HG03342 (cell line): ENCODE measurements around the gene CNGB1.
"Not testable (repeated sequence)": the region's sequence is repeated elsewhere in the genome, so short reads cannot be mapped to it uniquely, and the experiment has no call there.

Source experiments
- ATAC-seq: cut with Tn5 transposase; IDR thresholded peaks from one replicate; pipeline ENCODE4 v1.9.1; 2021; ENCODE audit warnings: mild to moderate bottlenecking, moderate library complexity; ENCODE audit not compliant: unreplicated experiment

CNGB1 gene

DNA sequence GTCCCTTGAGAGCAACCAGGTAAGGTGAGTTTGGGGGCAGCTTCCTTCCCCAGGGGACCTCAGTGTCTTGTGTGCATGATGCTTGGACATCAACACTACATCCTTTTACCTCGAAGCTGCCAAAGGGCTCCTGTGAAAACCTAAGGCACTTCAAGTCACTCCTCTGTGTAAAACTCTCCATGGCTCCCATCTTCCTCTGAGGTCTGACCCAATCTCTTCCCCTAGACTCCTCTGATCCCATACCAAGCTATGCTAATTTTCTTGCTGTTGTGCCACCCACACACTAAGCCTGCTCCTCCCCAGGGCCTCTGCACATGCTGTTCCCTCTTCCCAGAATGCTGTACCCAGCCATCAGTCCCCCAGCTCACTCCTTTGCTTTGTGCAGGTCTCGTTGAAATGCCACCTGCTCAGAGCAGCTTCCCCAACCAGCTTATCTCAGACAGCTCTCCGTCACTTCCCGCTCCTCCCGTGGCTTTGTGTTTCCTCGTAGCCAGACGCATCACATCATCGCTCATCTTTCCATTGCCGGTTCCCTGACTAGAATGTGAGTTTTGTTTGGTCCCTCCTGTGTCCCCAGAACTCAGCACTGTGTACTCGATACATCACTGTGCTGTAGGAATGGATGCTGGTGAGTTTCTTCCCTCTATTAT lies 78.4 kb downstream of the CNGB1 start:
- no peak for ATAC-seq

- no peak for ATAC-seq
Observed at GRCh38 chr16:57892041-57892440, 78.9 kb downstream of the CNGB1 start.

- ATAC-seq, result no peak
Observed at GRCh38 chr16:57890752-57891111, 80.2 kb downstream of the CNGB1 start.

- no peak for ATAC-seq
Observed at GRCh38 chr16:57889960-57890751, 80.8 kb downstream of the CNGB1 start.

DNA sequence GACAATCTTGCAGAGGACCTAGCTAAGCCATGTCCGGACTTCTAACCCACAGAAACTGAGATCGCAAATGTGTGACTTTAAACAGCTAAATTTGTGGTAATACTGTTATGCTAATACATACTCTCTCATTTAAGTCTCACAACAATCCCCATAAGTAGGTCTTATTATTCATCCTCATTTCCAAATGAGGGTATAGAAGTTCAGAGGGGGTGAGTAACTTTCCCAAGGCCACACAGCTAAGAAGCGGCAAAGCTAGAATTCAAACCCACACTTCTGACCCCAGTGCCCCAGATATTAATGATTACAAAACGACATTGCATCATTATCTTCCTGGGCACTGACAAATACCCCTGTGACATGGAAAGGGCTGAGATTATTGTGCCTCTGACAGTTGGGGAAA lies 81.4 kb downstream of the CNGB1 start:
- ATAC-seq, result no peak

DNA sequence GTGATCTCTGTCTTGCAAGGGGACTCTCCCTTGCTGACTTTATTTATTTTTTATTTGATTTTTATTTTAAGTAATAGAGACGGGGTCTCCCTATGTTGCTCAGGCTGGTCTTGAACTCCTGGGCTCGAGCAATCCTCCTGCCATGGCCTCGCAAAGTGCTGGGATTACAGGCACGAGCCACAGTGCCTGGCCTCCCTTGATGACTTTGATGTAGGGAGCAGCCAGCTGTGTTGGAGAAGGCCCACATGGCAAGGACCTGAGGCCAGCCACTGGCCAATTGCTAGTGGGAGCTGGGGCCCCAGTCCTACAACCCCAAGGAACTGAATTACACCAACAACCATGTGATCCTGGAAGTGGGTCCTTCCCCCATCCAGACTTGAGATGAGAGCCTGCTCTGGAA lies 81.8 kb downstream of the CNGB1 start:
- ATAC-seq, result no peak

DNA sequence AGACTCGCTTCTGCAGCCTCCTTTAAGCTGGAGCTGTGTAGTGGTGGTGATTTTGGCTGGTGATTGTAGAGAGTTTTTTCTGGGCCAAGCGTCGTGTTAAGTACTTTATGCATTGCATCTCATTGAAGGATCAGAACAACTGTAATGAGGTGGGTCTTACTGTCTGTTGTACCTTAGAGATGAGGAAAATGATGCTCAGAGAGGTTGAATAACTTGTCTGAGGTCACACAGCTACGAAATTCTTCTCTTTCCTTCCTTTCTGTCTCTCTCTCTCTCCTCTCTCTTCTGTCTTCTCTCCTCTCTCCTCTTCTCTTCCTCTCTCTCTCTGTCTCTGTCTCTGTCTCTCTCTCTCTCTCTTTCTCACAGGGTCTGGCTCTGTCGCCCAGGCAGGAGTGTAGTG lies 82.8 kb downstream of the CNGB1 start:
- ATAC-seq, result no peak

DNA sequence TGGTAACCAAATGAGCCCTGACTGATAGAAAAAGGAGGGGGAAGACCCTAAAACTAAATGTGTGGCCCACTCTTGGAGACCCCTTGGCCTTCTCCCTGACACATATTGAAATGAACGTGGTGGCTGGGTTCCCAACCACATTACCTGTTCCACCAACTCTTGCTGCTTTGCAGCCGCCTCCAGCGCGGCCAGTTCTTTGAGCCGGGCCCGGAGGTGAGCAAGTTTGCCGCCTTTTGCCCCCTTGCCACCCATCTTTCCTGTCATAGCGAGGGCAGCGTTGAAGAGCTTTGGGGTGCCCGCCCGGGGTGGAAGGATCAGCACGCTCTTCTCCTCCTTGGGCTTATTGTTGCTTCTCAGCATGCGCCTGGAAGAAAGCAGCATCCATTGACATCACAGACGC lies 83.2 kb downstream of the CNGB1 start:
- ATAC-seq, result no peak

GRCh38 chr16:57886427-57886826 lies 84.5 kb downstream of the CNGB1 start:
- no peak for ATAC-seq

- ATAC-seq, result no peak
Observed at GRCh38 chr16:57884655-57885133, 86.2 kb downstream of the CNGB1 start.

- ATAC-seq, result no peak
Observed at GRCh38 chr16:57883953-57884654, 86.8 kb downstream of the CNGB1 start.

DNA sequence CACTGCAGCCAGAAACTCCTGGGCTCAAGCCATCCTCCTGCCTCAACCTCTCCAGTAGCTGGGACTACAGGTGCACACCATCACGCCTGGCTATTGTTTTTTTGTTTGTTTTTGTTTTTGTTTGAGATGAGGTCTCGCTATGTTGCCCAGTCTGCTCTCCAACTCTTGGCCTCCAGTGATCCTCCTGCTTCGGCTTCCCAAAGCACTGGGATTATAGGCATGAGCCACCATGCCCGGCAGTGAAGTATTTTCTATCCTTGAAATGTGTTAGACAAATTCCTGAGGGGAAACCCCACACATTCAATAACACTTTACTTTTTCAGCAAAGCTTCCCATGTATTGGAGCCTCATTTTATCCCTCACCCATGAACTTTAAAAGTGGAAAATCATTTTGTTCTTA lies 87.4 kb downstream of the CNGB1 start:
- ATAC-seq, result no peak

DNA sequence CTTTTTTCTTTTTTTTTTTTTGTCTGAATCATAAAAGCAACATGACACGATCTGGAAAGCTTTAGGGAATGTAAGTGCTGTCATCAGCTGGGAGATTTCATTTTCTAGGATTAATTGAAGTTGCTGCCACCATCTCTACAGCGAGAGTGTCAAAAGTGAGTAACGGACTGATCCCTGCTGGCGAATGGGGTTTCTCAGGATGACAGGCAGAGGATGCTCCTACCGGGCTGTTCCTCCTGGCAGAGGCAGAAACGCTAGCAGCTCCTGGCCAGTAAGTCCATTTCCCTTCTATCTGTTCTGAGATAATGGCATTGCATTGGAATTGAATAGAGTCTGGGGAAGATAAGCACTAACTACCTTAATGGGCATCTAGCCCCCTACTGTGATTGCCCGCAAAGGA lies 88.1 kb downstream of the CNGB1 start:
- ATAC-seq, result no peak

DNA sequence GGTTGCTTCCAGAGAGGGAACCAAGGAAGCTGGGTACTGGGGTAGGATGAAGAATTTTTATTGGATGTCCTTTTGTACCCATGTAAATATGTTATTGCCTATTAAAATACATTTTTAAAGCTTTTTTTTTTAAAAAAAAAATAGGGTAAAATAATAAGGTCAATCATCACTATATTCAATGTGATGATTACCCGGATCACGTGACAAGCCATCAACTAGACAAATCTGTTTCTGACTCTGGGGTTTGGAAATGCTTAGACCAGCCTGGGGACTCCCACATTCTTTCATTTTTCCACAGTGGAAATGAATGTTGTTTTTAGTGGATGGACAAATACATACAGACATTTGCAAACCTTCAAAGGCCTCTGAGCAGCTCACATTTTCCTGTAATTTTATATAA lies 88.7 kb downstream of the CNGB1 start:
- no peak for ATAC-seq

- ATAC-seq, result no peak
Observed at GRCh38 chr16:57878586-57878985, 92.3 kb downstream of the CNGB1 start.

GRCh38 chr16:57876210-57876609 lies 94.7 kb downstream of the CNGB1 start:
- no peak for ATAC-seq

- ATAC-seq, result no peak
Observed at GRCh38 chr16:57875347-57875746, 95.6 kb downstream of the CNGB1 start.

DNA sequence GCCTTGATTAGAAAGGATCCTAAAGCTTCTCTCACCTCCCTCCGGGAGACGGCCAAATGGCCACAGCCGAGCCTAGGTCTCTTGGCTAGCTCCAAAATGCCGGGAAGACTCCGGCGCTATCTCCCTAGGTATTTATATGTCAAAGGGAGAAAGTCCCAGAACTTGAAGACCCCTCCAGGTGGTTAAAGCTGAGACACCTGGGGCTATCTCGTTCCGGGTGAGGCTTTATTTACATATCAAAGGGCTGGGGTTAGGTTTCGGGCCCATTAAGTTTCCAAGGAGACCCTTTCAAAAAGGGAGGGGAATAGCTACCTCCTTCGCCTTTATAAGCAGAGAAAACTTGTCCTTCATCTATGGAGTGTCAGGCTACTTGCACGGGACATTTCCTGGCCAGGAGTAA lies 97.7 kb downstream of the CNGB1 start:
- ATAC-seq, result no peak

DNA sequence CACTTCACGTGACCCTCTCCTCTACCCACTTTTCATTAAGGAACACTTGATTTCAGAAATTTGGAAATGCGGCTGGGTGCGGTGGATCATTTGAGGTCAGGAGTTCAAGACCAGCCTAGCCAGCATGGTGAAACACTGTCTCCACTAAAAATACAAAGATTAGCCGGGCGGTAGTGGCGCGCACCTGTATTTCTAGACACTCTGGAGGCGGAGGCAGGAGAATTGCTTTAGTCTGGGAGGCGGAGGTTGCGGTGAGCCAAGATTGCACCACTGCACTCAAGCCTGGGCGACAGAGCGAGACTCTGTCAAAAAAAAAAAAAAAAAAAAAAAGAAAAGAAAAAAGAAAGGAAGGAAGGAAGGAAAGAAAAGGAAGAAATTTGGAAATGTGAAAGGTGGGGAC lies 98.2 kb downstream of the CNGB1 start:
- ATAC-seq, result not testable (repeated sequence)

DNA sequence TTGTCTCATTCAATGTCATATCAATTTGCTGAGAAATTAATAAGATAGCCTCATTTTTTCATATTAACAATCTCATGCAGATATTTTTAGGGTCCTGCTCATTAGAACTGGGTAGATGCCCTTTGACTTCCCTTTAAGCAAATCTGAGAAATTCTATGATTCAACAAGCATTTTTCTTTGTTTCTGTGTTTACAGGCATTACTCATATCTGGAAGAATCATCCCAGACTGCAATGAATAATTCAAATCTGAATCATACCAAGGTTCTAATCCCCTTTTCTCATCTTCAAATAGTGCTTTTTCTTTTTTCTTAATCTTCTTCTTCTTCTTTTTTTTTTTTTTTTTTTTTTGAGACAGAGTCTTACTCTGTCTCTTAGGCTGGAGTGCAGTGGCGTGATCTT lies 99.5 kb downstream of the CNGB1 start:
- ATAC-seq, result no peak

DNA sequence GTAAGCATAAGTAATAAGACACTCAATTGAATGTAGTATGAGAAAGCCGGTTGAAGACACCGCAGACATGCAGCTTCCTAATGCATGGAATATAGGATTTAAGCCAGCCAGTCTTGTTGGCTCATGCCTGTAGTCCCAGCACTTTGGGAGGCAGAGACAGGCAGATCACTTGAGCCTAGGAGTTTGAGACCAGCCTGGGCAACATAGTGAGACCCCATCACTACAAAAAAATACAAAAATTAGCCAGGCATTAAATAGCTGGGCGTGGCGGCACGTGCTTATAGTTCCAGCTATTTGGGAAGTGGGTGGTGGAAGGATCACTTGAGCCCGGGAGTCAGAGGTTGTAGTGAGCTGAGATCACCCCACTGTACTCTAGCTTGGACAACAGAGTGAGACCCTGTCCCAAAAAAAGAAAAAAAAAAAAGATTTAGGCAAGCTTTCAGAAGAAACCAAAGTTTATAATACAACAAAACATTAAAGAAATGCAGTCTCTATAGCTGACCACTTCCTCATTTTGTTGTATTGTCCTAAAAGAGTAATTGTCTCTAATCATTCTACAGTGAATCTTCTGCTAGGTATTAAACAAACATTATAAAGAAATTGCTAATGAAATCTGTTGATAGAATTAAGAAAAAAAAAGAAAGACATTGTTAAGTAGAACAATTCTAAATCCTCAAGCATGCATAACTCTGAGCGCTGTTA lies 100.0 kb downstream of the CNGB1 start:
- ATAC-seq, result no peak
